Measurements from ENCODE around the gene MTR. TPM values are rescaled to one million over a fixed set of nuclear protein-coding genes. Genes with fewer than 3 reads are reported as not detected.

MTR gene
- total RNA-seq, 6 experiments from 2014 or later = 34.0 to 39.2 (median 36.0) TPM

- Mint-ChIP-seq H3K4me3 (no peak overlapping the region), H3K27me3 (ENCODE audit: insufficient read depth) (no peaks in the 10 kb centered on the region; the same call in 1 of the 2 replicates), H3K27ac (no peak overlapping the region), H3K36me3 (ENCODE audit: low read depth) (peaks cover 8% of the 10 kb centered on the region), H3K9me3 (no peaks in the 10 kb centered on the region), H3K4me1 (ENCODE audit: low read depth) (peaks cover 5% of the 10 kb centered on the region; the same call in 1 of the 2 replicates)
- no peak for TF ChIP-seq CTCF (IDR thresholded peaks at IDR 0.05)
- DNase-seq = no peak
Measured at GRCh38 chr1:236812334-236813030, 17.4 kb downstream of the MTR start.

GRCh38 chr1:236815941-236816340 is 20.8 kb downstream of the MTR start:
- H3K36me3 Mint-ChIP-seq (ENCODE audit: low read depth) = peaks cover 15% of the 10 kb centered on the region
- H3K27me3 Mint-ChIP-seq (ENCODE audit: insufficient read depth) = no peaks in the 10 kb centered on the region; the same call in 1 of the 2 replicates
- H3K27ac Mint-ChIP-seq = no peak overlapping the region
- no peak for TF ChIP-seq CTCF (IDR thresholded peaks at IDR 0.05)
- no peaks in the 10 kb centered on the region for H3K9me3 Mint-ChIP-seq
- DNase-seq = no peak
- no peaks in the 10 kb centered on the region for H3K4me1 Mint-ChIP-seq (ENCODE audit: low read depth)
- H3K4me3 Mint-ChIP-seq = no peak overlapping the region

- Mint-ChIP-seq H3K4me3 (no peak overlapping the region), H3K36me3 (ENCODE audit: low read depth) (peaks cover 19% of the 10 kb centered on the region), H3K4me1 (ENCODE audit: low read depth) (no peaks in the 10 kb centered on the region), H3K27me3 (ENCODE audit: insufficient read depth) (no peaks in the 10 kb centered on the region; the same call in 1 of the 2 replicates), H3K9me3 (no peaks in the 10 kb centered on the region), H3K27ac (no peak overlapping the region)
- no peak for TF ChIP-seq CTCF (IDR thresholded peaks at IDR 0.05)
- no peak for DNase-seq
Measured at GRCh38 chr1:236819856-236820255, 24.8 kb downstream of the MTR start.

GRCh38 chr1:236821091-236821627 is 26.1 kb downstream of the MTR start:
- peaks cover 17% of the 10 kb centered on the region for H3K36me3 Mint-ChIP-seq (ENCODE audit: low read depth)
- H3K4me1 Mint-ChIP-seq (ENCODE audit: low read depth) = no peaks in the 10 kb centered on the region
- H3K9me3 Mint-ChIP-seq = no peaks in the 10 kb centered on the region
- H3K27ac Mint-ChIP-seq = no peak overlapping the region
- no peak overlapping the region for H3K4me3 Mint-ChIP-seq
- DNase-seq = no peak
- TF ChIP-seq CTCF (IDR thresholded peaks at IDR 0.05) = no peak
- H3K27me3 Mint-ChIP-seq (ENCODE audit: insufficient read depth) = no peaks in the 10 kb centered on the region; the same call in 1 of the 2 replicates

GRCh38 chr1:236823559-236823958 is 28.5 kb downstream of the MTR start:
- no peaks in the 10 kb centered on the region for H3K4me1 Mint-ChIP-seq (ENCODE audit: low read depth)
- no peaks in the 10 kb centered on the region for H3K9me3 Mint-ChIP-seq
- peaks cover 11% of the 10 kb centered on the region for H3K36me3 Mint-ChIP-seq (ENCODE audit: low read depth)
- no peaks in the 10 kb centered on the region for H3K27me3 Mint-ChIP-seq (ENCODE audit: insufficient read depth)
- H3K27ac Mint-ChIP-seq = no peak overlapping the region
- no peak overlapping the region for H3K4me3 Mint-ChIP-seq
- DNase-seq = no peak
- no peak for TF ChIP-seq CTCF (IDR thresholded peaks at IDR 0.05)
